ENCODE results near the gene SLC26A6.

Gene SLC26A6

GRCh38 chr3:48633256-48633655, 2.0 kb downstream of the SLC26A6 start:
- TF ChIP-seq CTCF (IDR thresholded peaks at IDR 0.05; ENCODE audit: control insufficient read depth, insufficient read depth, low read depth, low read length, missing control alignments) = no peak
- DNase-seq (ENCODE audit: low read depth) = no peak
- no peak overlapping the region for H3K4me3 ChIP-seq (ENCODE audit: control insufficient read depth, low read depth, low read length)

- no peak overlapping the region for H3K4me3 ChIP-seq (ENCODE audit: control insufficient read depth, low read depth, low read length)
- DNase-seq (ENCODE audit: low read depth) = no peak
- no peak for TF ChIP-seq CTCF (IDR thresholded peaks at IDR 0.05; ENCODE audit: control insufficient read depth, insufficient read depth, low read depth, low read length, missing control alignments)
Measured at GRCh38 chr3:48631516-48632448, 3.5 kb downstream of the SLC26A6 start.

- DNase-seq (ENCODE audit: low read depth) = no peak
- TF ChIP-seq CTCF (IDR thresholded peaks at IDR 0.05; ENCODE audit: control insufficient read depth, insufficient read depth, low read depth, low read length, missing control alignments) = no peak
Measured at GRCh38 chr3:48630833-48631232, 4.4 kb downstream of the SLC26A6 start.

GRCh38 chr3:48630407-48630806, 4.9 kb downstream of the SLC26A6 start:
- DNase-seq (ENCODE audit: low read depth) = no peak
- H3K4me3 ChIP-seq (ENCODE audit: control insufficient read depth, low read depth, low read length) = no peak overlapping the region
- no peak for TF ChIP-seq CTCF (IDR thresholded peaks at IDR 0.05; ENCODE audit: control insufficient read depth, insufficient read depth, low read depth, low read length, missing control alignments)

More at GRCh38 chr3:48630833-48631232, 4.4 kb downstream of the SLC26A6 start:
- no peak overlapping the region for H3K4me3 ChIP-seq (ENCODE audit: control insufficient read depth, low read depth, low read length)

- TF ChIP-seq CTCF (IDR thresholded peaks at IDR 0.05; ENCODE audit: control insufficient read depth, insufficient read depth, low read depth, low read length, missing control alignments) = no peak
- no peak overlapping the region for H3K4me3 ChIP-seq (ENCODE audit: control insufficient read depth, low read depth, low read length)
- DNase-seq (ENCODE audit: low read depth) = no peak
Measured at GRCh38 chr3:48629894-48630293, 5.4 kb downstream of the SLC26A6 start.

- no peak for DNase-seq (ENCODE audit: low read depth)
- no peak overlapping the region for H3K4me3 ChIP-seq (ENCODE audit: control insufficient read depth, low read depth, low read length)
- TF ChIP-seq CTCF (IDR thresholded peaks at IDR 0.05; ENCODE audit: control insufficient read depth, insufficient read depth, low read depth, low read length, missing control alignments) = no peak
Measured at GRCh38 chr3:48628277-48629017, 6.8 kb downstream of the SLC26A6 start.
